Activated CD4-positive, alpha-beta T cell treated with anti-CD3 and anti-CD28 coated beads for 36 hours (primary cell): Measurements from ENCODE around the gene JARID2. TPM values are rescaled to one million over a fixed set of nuclear protein-coding genes. Genes with fewer than 3 reads are reported as not detected.

Source experiments
- ATAC-seq: fragments of 200-7000 bp; cut with Tn5 transposase; one replicate; pipeline ENCODE4 v1.10.0; 2021; ENCODE audit warnings: mild to moderate bottlenecking, moderate library complexity
- CTCF ChIA-PET: fragments of 350-600 bp; sonication (Branson Sonifier 250); formaldehyde crosslinking; loops from one replicate; lab custom pipeline; 2021; ENCODE audit warnings: antibody characterized with exemption; lab: Charles Lee
- POLR2A ChIA-PET: fragments of 350-600 bp; sonication (Branson Sonifier 250); formaldehyde crosslinking; loops from one replicate; lab custom pipeline; 2021; ENCODE audit warnings: antibody characterized with exemption, inconsistent platforms; lab: Charles Lee
- DNase-seq: peaks from one replicate; pipeline ENCODE4 v3.0.0-alpha.2; 2020
- H3K27ac Mint-ChIP-seq: one replicate; pipeline ENCODE4 v1.8.0; 2021; ENCODE audit warnings: mixed read lengths
- H3K27me3 Mint-ChIP-seq: one replicate; pipeline ENCODE4 v1.8.0; 2021; ENCODE audit warnings: mixed read lengths
- H3K36me3 Mint-ChIP-seq: one replicate; pipeline ENCODE4 v1.8.0; 2021; ENCODE audit warnings: low read depth, mixed read lengths
- H3K4me1 Mint-ChIP-seq: one replicate; pipeline ENCODE4 v1.8.0; 2021; ENCODE audit warnings: mixed read lengths
- H3K4me3 Mint-ChIP-seq: one replicate; pipeline ENCODE4 v1.8.0; 2021; ENCODE audit warnings: mild to moderate bottlenecking, moderate library complexity, mixed read lengths
- H3K9me3 Mint-ChIP-seq: one replicate; pipeline ENCODE4 v1.8.0; 2021; ENCODE audit warnings: low read depth, mixed read lengths
- intact Hi-C, 2 experiments: fragments of 100-400 bp; cut with DNase I in 1 of 2; cut with micrococcal nuclease in 1 of 2; formaldehyde crosslinking; loops; one replicate each; pipeline versions ENCODE4 v1.14.2 to v1.15.1; 2022 to 2024; cut with DNase I, micrococcal nuclease
- total RNA-seq, 2 experiments: library from RNA; stranded (reverse); gene quantifications; one replicate each; pipeline ENCODE4 v1.2.3, GENCODE V29; 2021

Gene JARID2
- total RNA-seq: 10 to 100 TPM; 43.0 to 48.6 TPM

- Mint-ChIP-seq H3K36me3 (peaks cover 37% of the 10 kb centered on the region), H3K9me3 (no peaks in the 10 kb centered on the region), H3K4me1 (peaks cover 22% of the 10 kb centered on the region), H3K27ac (peak within 1 kb of the TSS; percentile 99), H3K4me3 (peak within 1 kb of the TSS; percentile 92), H3K27me3 (no peaks in the 10 kb centered on the region)
- ATAC-seq (peak; percentile 60), DNase-seq (peak; percentile 99)
- intact Hi-C loops: loop anchor here (1.0 to 10.0 kb wide), 21 partner anchors 61 to 1628 kb away; partner anchors contain the start of genes CD83 (in 1 of the 2), MYLIP (in 1 of the 2), NOL7 (in 1 of the 2) and RANBP9 (in 1 of the 2)
- CTCF ChIA-PET: interaction anchor here (0.6 kb wide), 1 partner anchor 479 kb away, joined by 3 read pairs; no protein-coding TSS in a partner anchor
- POLR2A ChIA-PET: interaction anchor here (0.5 to 1.0 kb wide), 2 partner anchors 214 to 369 kb away, joined by 3 read pairs; no protein-coding TSS in a partner anchor
Observed at GRCh38 chr6:15245361-15246216, at the start of gene JARID2. JARID2 (plus strand) TSS chr6:15246069; CDS start chr6:15246540, 471 bp downstream.

- H3K9me3 Mint-ChIP-seq: no peaks in the 10 kb centered on the region
- no peak overlapping the region for H3K4me3 Mint-ChIP-seq
- ATAC-seq (no peak), DNase-seq (no peak)
- no peaks in the 10 kb centered on the region for H3K36me3 Mint-ChIP-seq
- H3K27ac Mint-ChIP-seq: no peak overlapping the region
- H3K4me1 Mint-ChIP-seq: no peaks in the 10 kb centered on the region
- ChIA-PET CTCF (interaction anchor here (0.6 kb wide), 1 partner anchor 30 kb away, joined by 3 read pairs; no protein-coding TSS in a partner anchor), POLR2A (no interaction called here)
- no peaks in the 10 kb centered on the region for H3K27me3 Mint-ChIP-seq
- intact Hi-C loops: no loop called here
Observed at GRCh38 chr6:15200087-15200486, 45.8 kb upstream of the JARID2 start.

DNA sequence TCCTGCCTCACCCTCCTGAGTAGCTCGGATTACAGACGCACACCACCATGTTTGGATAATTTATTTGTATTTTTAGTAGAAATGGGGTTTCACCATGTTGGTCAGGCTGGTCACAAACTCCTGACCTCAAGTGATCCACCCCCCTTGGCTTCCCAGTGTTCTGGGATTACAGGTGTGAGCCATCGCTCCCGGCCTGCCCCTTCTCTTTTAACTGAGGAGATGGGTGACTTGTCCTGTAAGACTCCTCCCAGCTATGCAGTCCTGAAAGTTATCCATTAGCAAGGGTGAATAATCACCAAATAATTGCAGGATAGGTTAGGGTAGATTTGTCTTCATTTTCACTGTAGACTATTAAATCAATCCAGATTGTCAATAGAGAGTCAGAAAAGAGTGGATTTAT lies 40.5 kb upstream of the JARID2 start:
- DNase-seq (no peak), ATAC-seq (no peak)
- POLR2A ChIA-PET: no interaction called here
- H3K9me3 Mint-ChIP-seq: no peaks in the 10 kb centered on the region
- CTCF ChIA-PET: no interaction called here
- intact Hi-C loops: no loop called here
- no peak overlapping the region for H3K27ac Mint-ChIP-seq
- H3K4me3 Mint-ChIP-seq: no peak overlapping the region
- no peaks in the 10 kb centered on the region for H3K36me3 Mint-ChIP-seq
- peaks cover 11% of the 10 kb centered on the region for H3K4me1 Mint-ChIP-seq
- no peaks in the 10 kb centered on the region for H3K27me3 Mint-ChIP-seq

DNA sequence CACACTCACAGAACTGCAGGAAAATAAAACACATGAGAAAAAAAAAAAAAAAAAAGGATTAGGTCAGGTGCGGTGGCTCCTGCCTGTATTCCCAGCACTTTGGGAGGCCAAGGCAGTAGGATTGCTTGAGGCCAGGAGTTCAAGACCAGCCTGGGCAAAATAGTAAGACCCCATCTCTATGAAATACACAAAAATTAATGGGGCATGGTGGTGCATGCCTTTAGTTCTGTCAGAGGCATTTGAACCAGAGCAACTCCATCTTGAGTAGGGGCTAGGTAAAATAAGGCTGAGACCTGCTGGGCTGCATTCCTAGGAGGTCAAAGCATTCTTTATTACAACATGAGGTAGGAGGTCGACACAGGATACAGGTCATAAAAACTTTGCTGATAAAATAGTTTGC lies 39.0 kb upstream of the JARID2 start:
- CTCF ChIA-PET: no interaction called here
- POLR2A ChIA-PET: no interaction called here
- Mint-ChIP-seq H3K4me1 (peaks cover 11% of the 10 kb centered on the region), H3K27me3 (no peaks in the 10 kb centered on the region), H3K36me3 (no peaks in the 10 kb centered on the region), H3K4me3 (no peak overlapping the region), H3K9me3 (no peaks in the 10 kb centered on the region), H3K27ac (no peak overlapping the region)
- DNase-seq (no peak), ATAC-seq (no peak)
- intact Hi-C loops: no loop called here

DNA sequence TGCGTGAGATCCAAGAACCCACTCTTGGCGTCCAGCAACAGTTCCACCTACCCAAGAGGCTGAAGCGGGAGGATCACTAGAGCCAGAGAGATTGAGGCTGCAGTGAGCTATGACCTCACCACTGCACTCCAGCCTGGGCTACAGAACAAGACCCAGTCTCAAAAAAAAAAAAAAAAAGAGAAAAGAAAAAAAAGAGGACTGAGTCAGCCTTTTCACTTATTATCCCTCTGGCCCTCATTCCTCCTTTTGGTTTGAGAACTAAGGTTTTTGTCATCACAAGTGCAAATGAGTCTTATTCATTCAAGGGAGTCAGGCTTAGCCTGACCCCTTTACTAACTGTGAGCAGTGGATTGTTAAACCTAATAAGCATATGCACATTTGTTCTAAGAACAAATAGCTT lies 37.9 kb upstream of the JARID2 start:
- intact Hi-C loops: no loop called here
- H3K36me3 Mint-ChIP-seq: no peaks in the 10 kb centered on the region
- ATAC-seq: peak; percentile 51
- H3K9me3 Mint-ChIP-seq: no peaks in the 10 kb centered on the region
- CTCF ChIA-PET: no interaction called here
- POLR2A ChIA-PET: interaction anchor here (0.7 kb wide), 1 partner anchor 973 kb away, joined by 6 read pairs; no protein-coding TSS in a partner anchor
- H3K27me3 Mint-ChIP-seq: no peaks in the 10 kb centered on the region
- DNase-seq: no peak
- no peak overlapping the region for H3K4me3 Mint-ChIP-seq
- H3K27ac Mint-ChIP-seq: no peak overlapping the region
- H3K4me1 Mint-ChIP-seq: peaks cover 11% of the 10 kb centered on the region

- ATAC-seq (no peak), DNase-seq (no peak)
- Mint-ChIP-seq H3K4me1 (peaks cover 6% of the 10 kb centered on the region), H3K27me3 (no peaks in the 10 kb centered on the region), H3K4me3 (no peak overlapping the region), H3K27ac (no peak overlapping the region), H3K9me3 (no peaks in the 10 kb centered on the region), H3K36me3 (no peaks in the 10 kb centered on the region)
- intact Hi-C loops: loop anchor here in 1 of 2 experiments (1.0 kb wide), 1 partner anchor 135 kb away; no protein-coding TSS in a partner anchor
- ChIA-PET POLR2A (no interaction called here), CTCF (interaction anchor here (1.4 kb wide), 1 partner anchor 17 kb away, joined by 3 read pairs; no protein-coding TSS in a partner anchor)
Observed at GRCh38 chr6:15213838-15214400, 31.9 kb upstream of the JARID2 start.

DNA sequence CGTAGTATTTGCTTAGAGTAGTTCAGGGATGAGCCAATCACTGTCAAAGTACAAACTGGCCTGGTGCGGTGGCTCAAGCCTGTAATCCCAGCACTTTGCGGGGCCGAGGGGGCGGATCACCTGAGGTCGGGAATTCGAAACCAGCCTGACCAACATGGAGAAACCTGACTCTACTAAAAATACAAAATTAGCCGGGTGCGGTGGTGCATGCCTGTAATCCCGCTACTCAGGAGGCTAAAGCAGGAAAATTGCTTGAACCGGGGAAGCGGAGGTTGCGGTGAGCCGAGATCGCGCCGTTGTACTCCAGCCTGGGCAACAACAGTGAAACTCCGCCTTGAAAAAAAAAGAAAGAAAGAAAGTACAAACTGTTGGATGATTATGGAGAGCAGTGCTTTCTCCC lies 27.5 kb upstream of the JARID2 start:
- Mint-ChIP-seq H3K27ac (no peak overlapping the region), H3K27me3 (no peaks in the 10 kb centered on the region), H3K9me3 (no peaks in the 10 kb centered on the region), H3K4me3 (no peak overlapping the region), H3K36me3 (no peaks in the 10 kb centered on the region), H3K4me1 (peaks cover 6% of the 10 kb centered on the region)
- intact Hi-C loops: no loop called here
- ChIA-PET CTCF (no interaction called here), POLR2A (no interaction called here)
- ATAC-seq (no peak), DNase-seq (no peak)

DNA sequence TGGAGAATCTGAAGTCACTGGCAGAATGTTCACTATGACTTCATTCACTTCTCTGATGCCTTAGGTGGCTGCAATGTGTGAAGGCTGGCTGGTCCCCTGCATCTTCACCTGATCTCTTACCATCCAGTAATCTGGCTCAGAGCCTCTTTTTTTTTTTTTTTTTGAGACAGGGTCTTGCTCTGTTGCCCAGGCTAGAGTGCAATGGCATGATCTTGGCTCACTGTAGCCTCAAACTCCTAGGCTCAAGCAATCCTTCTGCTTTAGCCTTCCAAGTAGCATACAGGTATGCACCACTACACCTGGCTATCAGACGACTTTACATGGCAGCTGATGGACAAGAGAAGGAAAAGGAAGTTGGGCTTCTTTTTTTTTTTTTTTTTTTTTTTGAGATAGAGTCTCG lies 25.8 kb upstream of the JARID2 start:
- Mint-ChIP-seq H3K4me3 (no peak overlapping the region), H3K36me3 (no peaks in the 10 kb centered on the region), H3K27ac (no peak overlapping the region), H3K9me3 (no peaks in the 10 kb centered on the region), H3K27me3 (no peaks in the 10 kb centered on the region), H3K4me1 (peaks cover 6% of the 10 kb centered on the region)
- DNase-seq: no peak
- intact Hi-C loops: no loop called here
- no peak for ATAC-seq
- POLR2A ChIA-PET: no interaction called here
- CTCF ChIA-PET: interaction anchor here (0.7 kb wide), 1 partner anchor 24 kb away, joined by 7 read pairs; no protein-coding TSS in a partner anchor

DNA sequence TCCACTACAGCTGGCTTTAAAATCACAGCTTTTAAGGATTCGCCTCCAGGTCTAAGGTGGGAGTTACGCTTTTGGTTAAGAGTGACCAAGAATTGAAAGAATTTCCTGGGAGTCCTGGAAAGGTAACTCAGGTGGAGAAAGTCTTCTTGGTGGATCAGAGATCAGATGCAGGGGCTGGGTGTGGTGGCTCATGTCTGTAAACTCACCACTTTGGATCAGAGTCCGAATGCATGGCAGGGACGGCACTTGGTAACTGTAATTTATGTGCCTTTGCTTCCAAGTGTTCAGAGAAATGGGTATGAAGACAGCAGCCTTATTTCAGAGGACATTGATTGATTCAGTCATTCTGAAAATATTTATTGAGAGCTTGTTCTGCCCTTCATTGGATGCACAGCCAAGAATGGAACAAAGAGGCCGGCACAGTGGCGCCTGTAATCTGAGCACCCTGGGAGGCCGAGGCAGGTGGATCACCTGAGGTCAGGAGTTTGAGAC lies 18.0 kb upstream of the JARID2 start:
- no peak for ATAC-seq
- Mint-ChIP-seq H3K9me3 (no peaks in the 10 kb centered on the region), H3K27ac (no peak overlapping the region), H3K27me3 (no peaks in the 10 kb centered on the region), H3K4me3 (no peak overlapping the region), H3K36me3 (no peaks in the 10 kb centered on the region), H3K4me1 (no peaks in the 10 kb centered on the region)
- intact Hi-C loops: no loop called here
- ChIA-PET CTCF (interaction anchor here (0.6 to 1.8 kb wide), 3 partner anchors 14 to 97 kb away, joined by 3 to 6 read pairs (median 3); no protein-coding TSS in a partner anchor), POLR2A (no interaction called here)
- DNase-seq: no peak

DNA sequence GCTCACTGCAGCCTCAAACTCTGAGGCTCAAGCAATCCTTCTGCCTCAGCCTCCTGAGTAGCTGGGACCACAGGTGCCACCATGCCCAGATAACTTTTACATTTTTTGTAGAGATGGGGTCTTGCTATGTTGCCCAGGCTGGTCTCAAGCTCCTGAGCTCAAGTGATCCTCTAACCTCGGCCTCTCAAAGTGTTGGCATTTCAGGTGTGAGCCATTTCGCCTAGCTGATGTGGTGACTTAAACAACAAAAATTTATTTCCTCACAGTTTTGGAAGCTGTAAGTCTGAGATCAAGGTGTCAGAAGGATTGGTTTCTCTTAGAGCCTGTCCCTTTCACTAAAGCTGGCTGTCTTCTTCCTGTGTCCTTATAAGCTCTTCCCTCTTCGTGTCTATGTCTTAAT lies 15.0 kb upstream of the JARID2 start:
- ChIA-PET POLR2A (interaction anchor here (0.6 kb wide), 1 partner anchor 17 kb away, joined by 4 read pairs; no protein-coding TSS in a partner anchor), CTCF (interaction anchor here (0.8 to 1.3 kb wide), 2 partner anchors 16 to 31 kb away, joined by 3 read pairs; no protein-coding TSS in a partner anchor)
- intact Hi-C loops: no loop called here
- H3K4me3 Mint-ChIP-seq: no peak overlapping the region
- no peaks in the 10 kb centered on the region for H3K4me1 Mint-ChIP-seq
- no peak overlapping the region for H3K27ac Mint-ChIP-seq
- no peaks in the 10 kb centered on the region for H3K36me3 Mint-ChIP-seq
- H3K9me3 Mint-ChIP-seq: no peaks in the 10 kb centered on the region
- no peak for DNase-seq
- ATAC-seq: no peak
- no peaks in the 10 kb centered on the region for H3K27me3 Mint-ChIP-seq

DNA sequence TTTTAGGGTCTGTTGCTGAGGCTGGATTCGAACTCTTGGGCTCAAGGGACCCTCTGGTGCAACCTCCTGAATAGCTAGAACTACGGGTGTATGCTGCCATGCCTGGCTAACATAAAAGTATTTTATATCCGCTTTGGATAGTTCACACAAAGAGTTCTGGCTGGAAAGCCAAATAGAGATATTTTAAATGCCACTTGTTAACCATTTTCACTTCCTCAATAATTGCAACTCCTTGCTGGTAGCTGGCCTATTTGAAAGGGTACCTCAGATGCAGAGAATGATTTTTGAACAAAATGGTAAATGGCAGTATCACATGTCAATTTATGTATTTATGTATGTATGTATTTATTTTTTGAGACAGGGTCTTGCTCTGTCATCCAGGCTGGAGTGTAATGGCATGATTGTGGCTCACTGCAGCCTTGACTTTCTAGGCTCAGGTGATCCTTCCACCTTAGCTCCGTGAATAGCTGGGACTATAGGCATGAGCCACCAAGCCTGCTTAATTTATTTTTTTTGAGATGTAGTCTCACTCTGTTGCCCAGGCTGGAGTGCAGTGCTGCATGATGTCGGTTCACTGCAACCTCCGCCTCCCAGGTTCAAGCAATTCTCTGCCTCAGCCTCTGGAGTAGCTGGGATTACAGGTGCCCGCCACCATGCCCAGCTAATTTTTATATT lies 12.9 kb upstream of the JARID2 start:
- no peaks in the 10 kb centered on the region for H3K9me3 Mint-ChIP-seq

More for the DNA sequence above, 12.9 kb upstream of the JARID2 start:
- H3K4me3 Mint-ChIP-seq: no peak overlapping the region
- no peaks in the 10 kb centered on the region for H3K4me1 Mint-ChIP-seq
- DNase-seq (no peak), ATAC-seq (no peak)
- ChIA-PET POLR2A (no interaction called here), CTCF (interaction anchor here (1.3 kb wide), 1 partner anchor 158 kb away, joined by 3 read pairs; no protein-coding TSS in a partner anchor)
- H3K27ac Mint-ChIP-seq: no peak overlapping the region
- H3K36me3 Mint-ChIP-seq: no peaks in the 10 kb centered on the region
- no peaks in the 10 kb centered on the region for H3K27me3 Mint-ChIP-seq
- intact Hi-C loops: no loop called here
